Loucy (cell line): ENCODE data around the gene IPPK.

Source experiments
- CTCF ChIP-seq: fragments of 200-600 bp; sonication (generic); conservative IDR thresholded peaks from 2 replicates; pipeline ENCODE4 v1.5.1; 2014; ENCODE audit warnings: mild to moderate bottlenecking, antibody characterized with exemption, low read length
- EZH2phosphoT487 ChIP-seq: fragments of 200-600 bp; IDR thresholded peaks from 2 replicates; pipeline ENCODE4 v1.6.1; 2018; ENCODE audit warnings: antibody characterized with exemption, mild to moderate bottlenecking, moderate library complexity, borderline replicate concordance

GRCh38 chr9:92718086-92719001, 48.4 kb upstream of the IPPK start:
- no peak for TF ChIP-seq CTCF
- TF ChIP-seq EZH2phosphoT487, result no peak
